HepG2 (cell line): ENCODE data around the gene KLRD1. TPM values are rescaled to one million over a fixed set of nuclear protein-coding genes. Genes with fewer than 3 reads are reported as not detected.

Experiments used
- ATAC-seq: fragments of 200-7000 bp; cut with Tn5 transposase; 3 replicates; pipeline ENCODE4 v1.9.1; 2020; ENCODE audit warnings: mild to moderate bottlenecking, moderate library complexity
- BruUV-seq: library from RNA; stranded (reverse); fragments of 400-500 nt; replicated peaks from 2 replicates; lab custom pipeline; 2021; lab: Mats Ljungman, UMichigan
- CTCF ChIA-PET: fragments of 300-600 bp; formaldehyde crosslinking; extraction: SDS; loops from one replicate; lab custom pipeline; 2021; ENCODE audit warnings: low total read pairs, inconsistent platforms, low intra/inter-chr PET ratio; lab: Yijun Ruan, JAX
- POLR2A ChIA-PET: fragments of 350-600 bp; sonication (Branson Sonifier 250); formaldehyde crosslinking; loops from one replicate; lab custom pipeline; 2020; ENCODE audit warnings: antibody characterized with exemption, inconsistent platforms; lab: Yijun Ruan, JAX
- DNase-seq: peaks from one replicate; pipeline ENCODE4 v3.0.0-alpha.2; 2015; ENCODE audit warnings: low spot score
- FAIRE-seq: peaks from 3 replicates; lab custom pipeline; 2011; peaks lifted over from hg19 to GRCh38; lab: Jason Lieb, UNC
- H2AFZ ChIP-seq: one replicate; pipeline ENCODE4 v1.6.1; 2011; ENCODE audit warnings: low read length, inconsistent platforms
- H3K27ac ChIP-seq: fragments of 300-600 bp; 3 replicates; pipeline ENCODE4 v1.8.0; 2011; ENCODE audit warnings: mixed run types, mild to moderate bottlenecking, mixed read lengths, low read length, inconsistent platforms; ENCODE audit not compliant: insufficient read depth; ENCODE audit errors: extremely low read length
- H3K27me3 ChIP-seq, 2 experiments: fragments of 200-600 bp in 1 of 2; 2 replicates in 1 of 2; 3 replicates in 1 of 2; pipeline versions ENCODE4 v1.6.0 to v1.8.0; 2011; ENCODE audit warnings: low read length in 2 of 2, mild to moderate bottlenecking in 2 of 2, moderate library complexity in 2 of 2, inconsistent platforms in 1 of 2; ENCODE audit not compliant: insufficient read depth in 2 of 2, control insufficient read depth in 1 of 2
- H3K36me3 ChIP-seq, 2 experiments: fragments of 200-600 bp in 1 of 2; replicated peaks in 1 of 2; 2 replicates in 1 of 2; 3 replicates in 1 of 2; pipeline versions ENCODE4 v1.5.1 to v1.8.0; 2011; ENCODE audit warnings: low read length in 2 of 2, inconsistent platforms in 1 of 2; ENCODE audit not compliant: insufficient read depth in 2 of 2, control insufficient read depth in 1 of 2
- H3K4me1 ChIP-seq: 2 replicates; pipeline ENCODE4 v1.5.1; 2012; ENCODE audit warnings: low read length, inconsistent platforms; ENCODE audit not compliant: insufficient read depth
- H3K4me2 ChIP-seq: 2 replicates; pipeline ENCODE4 v1.6.0; 2011; ENCODE audit warnings: low read depth, low read length, inconsistent platforms
- H3K4me3 ChIP-seq, 3 experiments: fragments of 200-600 bp in 1 of 3; sonication (generic), shearing (Covaris generic) in 1 of 3; replicated peaks in 1 of 3; 2 replicates each; pipeline ENCODE4 v1.5.1; 2011 to 2016; ENCODE audit warnings: low read length in 3 of 3, inconsistent platforms in 2 of 3, low read depth in 2 of 3, mild to moderate bottlenecking in 2 of 3, control low read depth in 1 of 3, mixed read lengths in 1 of 3; ENCODE audit not compliant: insufficient read depth in 1 of 3
- H3K79me2 ChIP-seq: one replicate; pipeline ENCODE4 v1.6.1; 2011; ENCODE audit warnings: low read length, inconsistent platforms; ENCODE audit not compliant: insufficient read depth
- H3K9ac ChIP-seq: 2 replicates; pipeline ENCODE4 v1.6.0; 2011; ENCODE audit warnings: mild to moderate bottlenecking, low read depth, low read length, inconsistent platforms; ENCODE audit not compliant: insufficient read depth
- H3K9me3 ChIP-seq: 2 replicates; pipeline ENCODE4 v1.5.1; 2012; ENCODE audit warnings: mild to moderate bottlenecking, low read length
- H4K20me1 ChIP-seq: 2 replicates; pipeline ENCODE4 v1.6.0; 2011; ENCODE audit warnings: inconsistent platforms, mild to moderate bottlenecking, low read length, moderate library complexity; ENCODE audit not compliant: insufficient read depth
- CBX5 ChIP-seq: sonication (generic); formaldehyde crosslinking; IDR thresholded peaks from 2 replicates; pipeline ENCODE4 v1.4.0; 2020; ENCODE audit warnings: missing genetic modification reagents, borderline replicate concordance
- HOXA7 ChIP-seq: sonication (generic); formaldehyde crosslinking; IDR thresholded peaks from 2 replicates; pipeline ENCODE4 v1.8.1; 2022; ENCODE audit warnings: mild to moderate bottlenecking, missing genetic modification reagents, moderate library complexity
- IKZF1 ChIP-seq: fragments of 450-650 bp; IDR thresholded peaks from 2 replicates; pipeline ENCODE4 v1.7.1; 2016
- MZF1 ChIP-seq: sonication (generic); formaldehyde crosslinking; IDR thresholded peaks from 2 replicates; pipeline ENCODE4 v1.8.1; 2023; ENCODE audit warnings: mild to moderate bottlenecking, missing genetic modification reagents, borderline replicate concordance
- PHF8 ChIP-seq: sonication (generic); formaldehyde crosslinking; IDR thresholded peaks from 2 replicates; pipeline ENCODE4 v1.5.0; 2020; ENCODE audit warnings: missing genetic modification reagents
- SMARCE1 ChIP-seq: fragments of 450-650 bp; IDR thresholded peaks from 2 replicates; pipeline ENCODE4 v1.6.1; 2017; ENCODE audit warnings: borderline replicate concordance
- TSC22D2 ChIP-seq: sonication (generic); formaldehyde crosslinking; IDR thresholded peaks from 2 replicates; pipeline ENCODE4 v1.5.1; 2020; ENCODE audit warnings: missing genetic modification reagents, mild to moderate bottlenecking, borderline replicate concordance
- ZBTB26 ChIP-seq: IDR thresholded peaks from 2 replicates; pipeline ENCODE4 v1.6.1; 2016; ENCODE audit warnings: missing compliant biosample characterization, missing genetic modification reagents, borderline replicate concordance
- ZNF619 ChIP-seq: sonication (generic); formaldehyde crosslinking; IDR thresholded peaks from 2 replicates; pipeline ENCODE4 v1.4.0; 2020; ENCODE audit warnings: mild to moderate bottlenecking, missing genetic modification reagents
- ZNF710 ChIP-seq: sonication (generic); formaldehyde crosslinking; IDR thresholded peaks from 2 replicates; pipeline ENCODE4 v1.5.0; 2020; ENCODE audit warnings: mild to moderate bottlenecking, missing genetic modification reagents, borderline replicate concordance
- ZSCAN31 ChIP-seq: sonication (generic); formaldehyde crosslinking; IDR thresholded peaks from 2 replicates; pipeline ENCODE4 v1.5.0; 2020; ENCODE audit warnings: low read depth, mild to moderate bottlenecking, missing genetic modification reagents
- ZZZ3 ChIP-seq: sonication (generic); formaldehyde crosslinking; IDR thresholded peaks from 2 replicates; pipeline ENCODE4 v1.4.0; 2020; ENCODE audit warnings: missing genetic modification reagents, mild to moderate bottlenecking, borderline replicate concordance
- WGBS: methylation state at CpG from one replicate; pipeline ENCODE4 v1.1.6; 2017; ENCODE audit warnings: low lambda C conversion rate; 5-methylcytosine and 5-hydroxymethylcytosine counted together
- in situ Hi-C: cut with HindIII; loops from 2 replicates; pipeline ENCODE4 v1.10.0; 2017; ENCODE audit warnings: low pct_unique_long_range_greater_than_20kb; ENCODE audit not compliant: extremely low pct_ligation_motif_present
- intact Hi-C: fragments of 100-400 bp; cut with micrococcal nuclease; formaldehyde crosslinking; loops from one replicate; pipeline ENCODE4 v1.10.0; 2022; ENCODE audit not compliant: unreplicated experiment
- polyA plus RNA-seq, 8 experiments: library from polyadenylated mRNA; depleted of rRNA in 3 of 8; stranded (reverse) in 7 of 8; unstranded in 1 of 8; fragments of >200 nt; fragmentation: Illumina TruSeq in 4 of 8; extraction: Trizol in 4 of 8; gene quantifications; 2 replicates each; pipeline versions ENCODE4 v1.2.1 to v1.2.3, GENCODE V29; 2011 to 2016; ENCODE audit warnings: low read depth in 4 of 8, missing spikeins in 1 of 8, mixed read lengths in 1 of 8; ENCODE audit not compliant: insufficient read depth in 1 of 8
- total RNA-seq, 5 experiments: library from RNA; depleted of rRNA; stranded (reverse); fragments of >200 nt; fragmentation: Illumina TruSeq; extraction: Trizol; gene quantifications; 2 replicates each; pipeline ENCODE4 v1.2.3, GENCODE V29; 2016; ENCODE audit warnings: low read depth in 1 of 5

KLRD1 gene
- total and polyA plus RNA-seq, 2 of the 13 experiments (the other 11 are each of a cell fraction or from before 2014, with no cell fraction given): 0.01 TPM; not detected in 1

- 69% methylated on average over 4 of the region's 4 CpGs for WGBS
- ChIA-PET CTCF (no interaction called here), POLR2A (no interaction called here)
- intact Hi-C loops (no loop called here), in situ Hi-C loops (no loop called here)
- no peak overlapping the region for H3K4me2 ChIP-seq
- H3K4me1 ChIP-seq: peaks cover 18% of the 10 kb centered on the region
- no peaks in the 10 kb centered on the region for H3K9me3 ChIP-seq
- no peak overlapping the region for H3K27ac ChIP-seq
- H3K79me2 ChIP-seq: no peaks in the 10 kb centered on the region
- FAIRE-seq: no peak
- TF ChIP-seq ZBTB26 (no peak), IKZF1 (no peak), ZNF619 (CRISPR knock-in tag) (no peak), ZSCAN31 (CRISPR knock-in tag) (no peak)
- H3K27me3 ChIP-seq: no peaks in the 10 kb centered on the region; a peak in 1 of 5 replicates
- no TSS peak for BruUV-seq
- H3K36me3 ChIP-seq: no peaks in the 10 kb centered on the region
- ATAC-seq: no peak
- H3K9ac ChIP-seq: no peak overlapping the region
- H4K20me1 ChIP-seq: no peaks in the 10 kb centered on the region
- DNase-seq: no peak
- H3K4me3 ChIP-seq: no peak overlapping the region
- no peak overlapping the region for H2AFZ ChIP-seq
Measured at GRCh38 chr12:10361084-10361483, 53.4 kb downstream of the KLRD1 start.

- no peak overlapping the region for H3K4me2 ChIP-seq
- intact Hi-C loops (no loop called here), in situ Hi-C loops (no loop called here)
- POLR2A ChIA-PET: no interaction called here
- 43% methylated on average over 4 of the region's 4 CpGs for WGBS
- H3K79me2 ChIP-seq: no peaks in the 10 kb centered on the region
- no peak overlapping the region for H3K27ac ChIP-seq
- CTCF ChIA-PET: no interaction called here
- no peak overlapping the region for H2AFZ ChIP-seq
- H3K4me1 ChIP-seq: peaks cover 23% of the 10 kb centered on the region
- FAIRE-seq (no peak), DNase-seq (peak; percentile 10), ATAC-seq (no peak)
- H3K27me3 ChIP-seq: no peaks in the 10 kb centered on the region; a peak in 1 of 5 replicates
- H3K9me3 ChIP-seq: no peaks in the 10 kb centered on the region
- no peak overlapping the region for H3K9ac ChIP-seq
- BruUV-seq: no TSS peak
- H3K4me3 ChIP-seq: no peak overlapping the region
- no peaks in the 10 kb centered on the region for H4K20me1 ChIP-seq
- H3K36me3 ChIP-seq: no peaks in the 10 kb centered on the region
- no peak for TF ChIP-seq ZNF710 (CRISPR knock-in tag)
- TF ChIP-seq HOXA7 (CRISPR knock-in tag): no peak
- TF ChIP-seq SMARCE1: no peak
- TF ChIP-seq CBX5 (CRISPR knock-in tag): no peak
- no peak for TF ChIP-seq TSC22D2 (CRISPR knock-in tag)
- no peak for TF ChIP-seq PHF8 (CRISPR knock-in tag)
- no peak for TF ChIP-seq ZZZ3 (CRISPR knock-in tag)
- no peak for TF ChIP-seq MZF1 (CRISPR knock-in tag)
Measured at GRCh38 chr12:10361622-10362021, 54.0 kb downstream of the KLRD1 start.
